Measurements from ENCODE around the gene CCSER1. TPM values are rescaled to one million over a fixed set of nuclear protein-coding genes. Genes with fewer than 3 reads are reported as not detected.
A peak's percentile ranks its signal among the peaks of the same experiment; 100 is the strongest.

CCSER1 gene
- total and polyA plus RNA-seq, 8 donors = 2.0 to 9.0 (median 4.2) TPM

GRCh38 chr4:90084277-90084966 lies 42.8 kb upstream of the CCSER1 start:
- intact Hi-C loops (cut with DNase I) = no loop called here
- no peak for DNase-seq
- TF ChIP-seq CTCF (IDR thresholded peaks at IDR 0.05) = no peak
- Histone ChIP-seq H3K9me3 (no peaks in the 10 kb centered on the region), H3K27me3 (no peaks in the 10 kb centered on the region), H3K4me3 (no peak overlapping the region), H3K27ac (no peak overlapping the region), H3K36me3 (no peaks in the 10 kb centered on the region), H3K4me1 (no peaks in the 10 kb centered on the region)
- ATAC-seq = peak; percentile 67

- no peaks in the 10 kb centered on the region for H3K36me3 ChIP-seq
- H3K4me1 ChIP-seq = no peaks in the 10 kb centered on the region
- no peak overlapping the region for H3K27ac ChIP-seq
- H3K4me3 ChIP-seq = no peak overlapping the region
- intact Hi-C loops (cut with DNase I) = no loop called here
- no peaks in the 10 kb centered on the region for H3K9me3 ChIP-seq
- ATAC-seq (no peak), DNase-seq (no peak)
- H3K27me3 ChIP-seq = no peaks in the 10 kb centered on the region
- TF ChIP-seq CTCF (IDR thresholded peaks at IDR 0.05) = no peak
Measured at GRCh38 chr4:90084967-90085295, 42.3 kb upstream of the CCSER1 start.

- ATAC-seq (no peak), DNase-seq (no peak)
- no peaks in the 10 kb centered on the region for H3K36me3 ChIP-seq
- no peak for TF ChIP-seq CTCF (IDR thresholded peaks at IDR 0.05)
- no peak overlapping the region for H3K27ac ChIP-seq
- no peaks in the 10 kb centered on the region for H3K9me3 ChIP-seq
- H3K4me1 ChIP-seq = no peaks in the 10 kb centered on the region
- H3K4me3 ChIP-seq = no peak overlapping the region
- H3K27me3 ChIP-seq = no peaks in the 10 kb centered on the region
- intact Hi-C loops (cut with DNase I) = no loop called here
Measured at GRCh38 chr4:90093526-90093925, 33.7 kb upstream of the CCSER1 start.

- no peak for ATAC-seq
- TF ChIP-seq CTCF (IDR thresholded peaks at IDR 0.05) = no peak
- no peaks in the 10 kb centered on the region for H3K9me3 ChIP-seq
- H3K27me3 ChIP-seq = no peaks in the 10 kb centered on the region
- no peaks in the 10 kb centered on the region for H3K36me3 ChIP-seq
- intact Hi-C loops (cut with DNase I) = no loop called here
- H3K4me3 ChIP-seq = no peak overlapping the region
- H3K4me1 ChIP-seq = no peaks in the 10 kb centered on the region
- DNase-seq = no peak
- no peak overlapping the region for H3K27ac ChIP-seq
Measured at GRCh38 chr4:90095000-90095399, 32.2 kb upstream of the CCSER1 start.

GRCh38 chr4:90099812-90100211 lies 27.4 kb upstream of the CCSER1 start:
- H3K4me1 ChIP-seq = no peaks in the 10 kb centered on the region
- no peak for TF ChIP-seq CTCF (IDR thresholded peaks at IDR 0.05)
- intact Hi-C loops (cut with DNase I) = no loop called here
- ATAC-seq (no peak), DNase-seq (no peak)
- no peaks in the 10 kb centered on the region for H3K27me3 ChIP-seq
- no peak overlapping the region for H3K27ac ChIP-seq
- no peaks in the 10 kb centered on the region for H3K9me3 ChIP-seq
- H3K36me3 ChIP-seq = no peaks in the 10 kb centered on the region
- no peak overlapping the region for H3K4me3 ChIP-seq
